DMS79 (cell line): ENCODE measurements around the gene FGF1.

Source experiments
- DNase-seq: peaks from one replicate; lab custom pipeline; 2025; lab: John Stamatoyannopoulos, UW

Gene FGF1

GRCh38 chr5:142685418-142686209 lies at the start of gene FGF1:
TSS of gene FGF1 (minus strand) at chr5:142686090. CDS start at chr5:142614127, 71,963 bp downstream.
- no peak for DNase-seq

- DNase-seq, result no peak
Measured at GRCh38 chr5:142727735-142728047, 41.8 kb upstream of the FGF1 start.

- no peak for DNase-seq
Measured at GRCh38 chr5:142726188-142726731, 40.4 kb upstream of the FGF1 start.

GRCh38 chr5:142725231-142726187 lies 39.6 kb upstream of the FGF1 start:
- DNase-seq, result no peak

DNA sequence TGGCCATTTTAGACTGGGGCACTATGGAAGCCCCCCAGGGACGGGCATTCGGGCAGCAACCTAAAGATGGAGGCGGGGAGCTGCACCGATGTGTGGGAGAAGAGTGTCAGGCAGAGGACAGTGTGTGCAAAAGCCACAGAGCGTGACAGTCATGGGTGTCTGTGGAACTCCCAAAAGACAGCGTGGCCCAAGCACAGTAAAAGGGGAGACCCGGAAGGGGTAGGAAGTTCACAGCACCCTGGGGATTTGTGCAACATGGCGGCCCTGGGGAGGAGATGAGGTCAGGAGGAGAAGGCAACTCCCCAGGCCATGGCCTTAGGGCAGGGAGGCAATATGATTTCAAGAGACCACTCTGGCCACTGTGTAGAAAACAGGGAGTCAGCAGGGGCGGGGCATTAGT lies 38.9 kb upstream of the FGF1 start:
- no peak for DNase-seq

GRCh38 chr5:142722896-142723295 lies 37.0 kb upstream of the FGF1 start:
- DNase-seq, result no peak

- DNase-seq, result no peak
Measured at GRCh38 chr5:142722146-142722545, 36.3 kb upstream of the FGF1 start.

GRCh38 chr5:142720641-142721271 lies 34.9 kb upstream of the FGF1 start:
- peak; percentile 43 for DNase-seq

DNA sequence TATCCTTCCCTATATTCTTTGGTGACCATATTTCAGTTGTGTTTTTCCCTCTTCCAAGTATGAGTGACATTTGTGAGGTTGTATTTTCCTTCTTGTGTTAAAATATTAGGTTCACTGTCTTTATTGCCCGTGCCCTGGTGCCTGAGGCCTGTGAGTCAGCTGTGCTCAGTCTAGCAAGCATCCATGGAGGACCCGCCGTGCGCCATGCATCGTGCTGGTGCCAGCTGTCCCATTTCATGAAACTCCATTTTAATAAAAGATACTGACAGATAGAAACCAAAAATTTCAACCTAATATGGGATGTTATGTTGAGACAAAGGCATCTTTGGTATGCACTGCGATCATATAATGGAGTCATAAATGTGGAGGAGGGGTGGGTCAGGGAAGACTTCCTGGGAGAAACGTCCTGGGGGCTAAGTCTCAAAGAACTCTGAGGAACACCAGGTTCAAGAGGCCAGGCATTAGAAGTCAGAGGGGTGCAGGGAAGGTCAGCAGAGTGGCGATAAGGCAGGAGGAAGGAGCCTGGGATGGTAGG lies 34.0 kb upstream of the FGF1 start:
- no peak for DNase-seq

DNA sequence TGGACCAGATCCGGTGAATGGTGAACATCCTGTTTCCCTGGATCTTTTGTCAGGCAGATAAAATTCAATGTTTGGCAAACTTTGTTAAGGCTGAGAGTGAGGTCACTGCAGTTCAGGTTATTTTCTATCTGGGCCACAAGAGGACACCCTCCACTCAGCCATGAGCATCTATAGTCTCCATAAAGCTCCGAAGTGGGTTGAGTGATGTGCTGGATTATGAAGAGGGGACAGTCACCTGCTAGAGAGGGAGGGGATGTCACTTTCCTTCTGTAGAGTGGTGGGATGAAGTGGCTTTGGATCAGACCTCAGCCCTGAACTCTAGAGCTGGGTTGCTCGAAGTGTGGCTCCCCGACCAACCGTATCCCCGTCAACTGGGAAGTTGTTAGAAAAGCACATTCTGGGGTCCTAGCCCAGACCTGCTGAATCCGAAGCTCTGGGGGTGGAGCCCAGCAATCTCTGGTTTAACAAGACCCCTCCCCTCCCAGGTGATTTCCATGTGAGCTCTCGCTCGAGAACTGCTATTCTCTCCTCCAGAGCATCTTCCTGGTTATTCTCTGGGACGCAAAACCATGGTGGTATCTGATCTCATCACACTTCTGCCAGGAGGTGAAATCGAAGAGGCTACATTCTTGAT lies 31.8 kb upstream of the FGF1 start:
- DNase-seq, result no peak

GRCh38 chr5:142716963-142717362 lies 31.1 kb upstream of the FGF1 start:
- no peak for DNase-seq

DNA sequence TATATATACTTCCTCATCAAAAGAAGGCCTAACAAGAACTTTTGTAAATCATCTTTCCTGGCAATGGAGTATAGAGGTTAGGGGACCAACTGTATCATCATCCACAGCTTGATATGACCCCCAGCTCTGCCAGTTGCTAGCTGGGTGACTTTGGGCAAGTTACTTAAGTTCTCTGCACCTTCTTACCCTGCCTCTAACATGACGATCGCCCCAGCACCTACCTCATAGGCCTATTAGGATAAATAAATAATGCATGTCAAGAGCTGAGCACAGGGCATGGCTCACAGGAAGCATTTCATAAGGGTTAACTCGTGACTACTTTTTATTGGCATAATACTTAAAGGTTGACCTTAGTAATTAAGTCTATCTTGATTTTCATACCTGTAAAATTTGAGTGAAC lies 29.4 kb upstream of the FGF1 start:
- DNase-seq, result no peak

- DNase-seq, result peak; percentile 24
Measured at GRCh38 chr5:142713121-142713706, 27.3 kb upstream of the FGF1 start.

GRCh38 chr5:142703153-142703552 lies 17.3 kb upstream of the FGF1 start:
- DNase-seq, result no peak

DNA sequence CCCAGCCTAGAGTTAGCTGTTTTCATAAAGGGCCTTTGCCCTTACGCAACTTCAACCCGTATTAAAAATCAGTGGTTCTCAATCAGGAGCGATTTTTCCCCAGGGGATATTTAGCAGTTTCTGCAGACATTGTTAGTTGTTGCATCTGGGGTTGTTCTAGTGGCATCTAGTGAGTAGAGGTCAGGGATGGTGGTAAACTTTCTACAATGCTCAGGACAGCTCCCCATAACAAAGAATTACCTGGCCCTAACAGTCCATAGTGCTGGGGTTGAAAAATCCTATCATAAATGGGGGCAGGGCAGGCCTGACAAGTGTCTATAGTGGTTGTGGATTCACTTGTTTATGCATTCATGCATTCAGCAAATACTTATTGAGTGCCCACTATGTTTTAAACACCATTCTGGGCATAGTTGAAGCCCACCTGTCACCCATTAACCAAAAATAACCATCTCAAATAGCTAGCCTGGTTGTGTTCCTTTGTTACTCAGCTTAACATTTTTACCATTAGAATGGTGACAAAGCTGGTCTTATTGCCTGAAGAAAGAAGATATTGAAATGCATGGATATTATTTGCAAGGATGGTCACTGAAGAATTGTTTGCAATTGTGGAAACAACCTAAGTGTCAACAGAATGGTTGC lies 15.9 kb upstream of the FGF1 start:
- DNase-seq, result no peak

- DNase-seq, result no peak
Measured at GRCh38 chr5:142700566-142700965, 14.7 kb upstream of the FGF1 start.

DNA sequence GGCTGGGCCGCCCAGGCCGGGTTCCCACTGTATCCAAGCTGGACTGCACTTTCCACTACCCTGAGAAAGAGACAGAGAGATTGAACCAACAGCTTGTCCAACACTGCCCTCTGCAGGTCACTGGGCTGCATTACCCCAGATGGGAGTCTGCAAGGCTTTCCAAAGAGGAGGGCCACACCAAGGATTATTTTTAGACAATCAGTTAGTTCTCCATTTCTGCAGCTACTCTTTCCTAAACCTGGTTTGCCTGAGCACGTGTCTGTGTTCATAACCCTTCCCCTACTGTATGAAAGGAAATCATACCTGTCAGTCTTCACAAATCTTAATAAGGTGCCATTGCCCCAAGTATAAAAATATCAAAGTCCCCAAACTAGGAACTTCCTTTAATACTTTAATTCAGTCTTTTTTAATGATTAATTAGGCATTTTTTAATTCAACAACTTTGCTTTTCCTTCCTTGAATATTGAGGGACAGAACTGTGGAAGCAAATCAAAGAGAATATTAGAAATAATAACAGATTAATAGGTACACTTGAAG lies 13.4 kb upstream of the FGF1 start:
- no peak for DNase-seq

- DNase-seq, result no peak
Measured at GRCh38 chr5:142698447-142699183, 12.7 kb upstream of the FGF1 start.

DNA sequence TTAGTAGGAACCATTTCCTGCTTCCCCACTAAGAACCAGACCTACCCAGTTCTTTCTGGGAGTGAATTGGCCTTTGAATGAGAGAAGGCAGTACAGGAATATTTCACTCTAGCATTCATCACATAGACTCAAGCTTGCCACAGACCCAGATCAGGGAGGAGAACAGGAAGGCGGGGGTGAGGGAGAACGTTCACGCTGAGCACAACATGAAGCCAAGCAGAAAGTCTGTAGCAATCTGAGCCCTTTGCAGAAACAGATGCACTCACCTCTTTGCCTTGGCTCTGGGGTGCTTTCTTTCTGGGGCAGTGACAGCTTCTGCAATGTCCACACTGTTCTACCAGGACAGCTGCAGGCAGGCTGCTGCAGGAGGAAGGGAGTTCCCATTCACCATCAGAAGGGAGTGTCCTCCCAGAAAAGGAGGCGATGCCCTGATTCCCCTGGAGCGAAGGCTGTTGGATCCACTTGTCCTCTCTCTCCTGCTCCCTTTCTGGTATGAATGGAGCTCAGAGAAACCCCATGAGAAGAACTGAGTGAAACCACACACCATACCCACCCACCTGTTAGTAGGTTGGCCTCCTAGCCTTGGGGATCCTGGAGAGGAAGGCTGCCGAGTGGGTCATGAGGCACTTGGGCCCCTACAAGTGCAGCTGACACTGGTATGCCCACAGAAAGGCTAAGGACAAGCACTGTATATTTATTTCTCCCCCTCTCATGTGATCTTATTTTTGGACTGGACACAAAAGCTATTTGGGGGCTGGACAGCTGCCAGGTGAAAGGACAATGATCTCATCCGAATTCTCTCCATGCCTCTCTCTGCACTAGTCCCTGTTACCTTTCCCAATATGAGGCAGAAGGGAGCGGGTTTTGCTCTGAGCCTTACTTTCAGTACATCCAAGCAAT lies 11.7 kb upstream of the FGF1 start:
- no peak for DNase-seq
